Measurements from ENCODE around the gene TBC1D7. TPM values are rescaled to one million over a fixed set of nuclear protein-coding genes. Genes with fewer than 3 reads are reported as not detected.

TBC1D7 gene
- total RNA-seq, 1 donor from 2014 or later: 15.3 TPM

DNA sequence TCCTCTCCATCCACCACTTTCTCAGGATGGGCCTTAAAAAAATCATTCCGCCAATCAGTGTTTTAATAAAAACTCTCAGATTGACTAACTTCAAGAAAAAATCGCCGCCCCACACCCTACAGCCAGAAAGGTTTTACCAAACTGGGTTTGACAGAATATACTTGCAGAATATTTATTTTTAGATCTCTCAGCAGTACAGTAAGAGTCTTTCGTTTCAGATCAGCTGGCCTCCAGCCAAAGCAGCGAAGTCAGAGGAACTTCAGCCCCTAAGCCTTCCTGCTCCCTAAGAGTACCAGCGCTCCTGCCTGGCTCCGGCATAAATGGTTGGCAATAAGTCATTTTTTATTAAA is 24.7 kb downstream of the TBC1D7 start:
- Mint-ChIP-seq H3K9me3 (ENCODE audit: unreplicated experiment) (no peaks in the 10 kb centered on the region), H3K4me1 (ENCODE audit: unreplicated experiment) (peaks cover 21% of the 10 kb centered on the region), H3K4me3 (ENCODE audit: unreplicated experiment) (no peak overlapping the region), H3K27me3 (ENCODE audit: unreplicated experiment) (no peaks in the 10 kb centered on the region), H3K27ac (ENCODE audit: unreplicated experiment) (peak overlapping the region; percentile 76), H3K36me3 (ENCODE audit: unreplicated experiment) (peaks cover 32% of the 10 kb centered on the region)
- TF ChIP-seq, protein P1, sequence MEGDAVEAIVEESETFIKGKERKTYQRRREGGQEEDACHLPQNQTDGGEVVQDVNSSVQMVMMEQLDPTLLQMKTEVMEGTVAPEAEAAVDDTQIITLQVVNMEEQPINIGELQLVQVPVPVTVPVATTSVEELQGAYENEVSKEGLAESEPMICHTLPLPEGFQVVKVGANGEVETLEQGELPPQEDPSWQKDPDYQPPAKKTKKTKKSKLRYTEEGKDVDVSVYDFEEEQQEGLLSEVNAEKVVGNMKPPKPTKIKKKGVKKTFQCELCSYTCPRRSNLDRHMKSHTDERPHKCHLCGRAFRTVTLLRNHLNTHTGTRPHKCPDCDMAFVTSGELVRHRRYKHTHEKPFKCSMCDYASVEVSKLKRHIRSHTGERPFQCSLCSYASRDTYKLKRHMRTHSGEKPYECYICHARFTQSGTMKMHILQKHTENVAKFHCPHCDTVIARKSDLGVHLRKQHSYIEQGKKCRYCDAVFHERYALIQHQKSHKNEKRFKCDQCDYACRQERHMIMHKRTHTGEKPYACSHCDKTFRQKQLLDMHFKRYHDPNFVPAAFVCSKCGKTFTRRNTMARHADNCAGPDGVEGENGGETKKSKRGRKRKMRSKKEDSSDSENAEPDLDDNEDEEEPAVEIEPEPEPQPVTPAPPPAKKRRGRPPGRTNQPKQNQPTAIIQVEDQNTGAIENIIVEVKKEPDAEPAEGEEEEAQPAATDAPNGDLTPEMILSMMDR (IDR thresholded peaks at IDR 0.05): no peak
- peak; percentile 84 for DNase-seq (ENCODE audit: extremely low spot score, unreplicated experiment)

DNA sequence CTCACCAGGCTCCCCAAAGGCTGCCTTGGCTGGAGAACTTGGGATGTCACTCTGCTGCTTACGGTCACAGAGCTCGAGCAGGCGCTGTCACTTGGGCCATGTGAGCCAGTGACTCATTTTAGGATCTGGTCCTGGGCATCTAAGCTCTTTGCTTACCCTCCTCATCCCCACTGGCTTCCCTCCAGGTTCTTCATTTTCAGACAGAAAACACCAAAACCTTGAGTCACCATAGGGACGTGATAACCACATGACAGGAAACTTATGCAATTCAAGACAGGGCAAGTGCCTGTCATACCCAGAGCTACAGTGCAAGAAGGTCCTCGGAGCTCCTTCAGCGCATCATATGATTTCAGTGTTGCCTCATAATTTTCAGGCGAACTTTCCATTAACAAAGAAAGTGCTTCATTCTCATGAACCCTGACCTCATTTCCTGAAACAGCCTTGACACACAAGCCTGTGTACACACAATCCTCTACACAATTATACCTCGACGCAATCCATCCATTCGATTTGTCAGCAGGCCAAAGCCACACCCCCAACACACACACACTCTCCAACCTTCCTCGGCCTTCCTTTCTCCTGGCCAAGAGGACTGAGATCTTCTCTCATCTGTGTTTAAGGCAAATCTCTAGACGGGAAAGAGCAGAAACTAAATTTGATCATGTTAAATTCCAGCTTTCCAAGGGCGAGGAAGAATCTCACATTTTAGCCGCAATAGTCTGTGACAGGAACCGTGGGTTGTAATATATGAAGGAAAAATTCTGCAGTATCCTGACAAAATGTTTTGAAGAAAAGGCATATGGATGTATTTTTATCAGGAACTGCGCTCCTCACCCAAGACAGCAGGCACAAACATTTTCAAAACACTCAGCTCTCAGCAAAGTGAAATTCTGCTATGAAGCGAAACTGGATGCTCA is 25.3 kb downstream of the TBC1D7 start:
- H3K27me3 Mint-ChIP-seq (ENCODE audit: unreplicated experiment): no peaks in the 10 kb centered on the region
- peaks cover 35% of the 10 kb centered on the region for H3K36me3 Mint-ChIP-seq (ENCODE audit: unreplicated experiment)
- H3K9me3 Mint-ChIP-seq (ENCODE audit: unreplicated experiment): no peaks in the 10 kb centered on the region
- TF ChIP-seq, protein P1 (IDR thresholded peaks at IDR 0.05): no peak
- H3K4me3 Mint-ChIP-seq (ENCODE audit: unreplicated experiment): no peak overlapping the region
- peak; percentile 59 for DNase-seq (ENCODE audit: extremely low spot score, unreplicated experiment)
- H3K4me1 Mint-ChIP-seq (ENCODE audit: unreplicated experiment): peaks cover 21% of the 10 kb centered on the region
- H3K27ac Mint-ChIP-seq (ENCODE audit: unreplicated experiment): peak overlapping the region; percentile 76

DNA sequence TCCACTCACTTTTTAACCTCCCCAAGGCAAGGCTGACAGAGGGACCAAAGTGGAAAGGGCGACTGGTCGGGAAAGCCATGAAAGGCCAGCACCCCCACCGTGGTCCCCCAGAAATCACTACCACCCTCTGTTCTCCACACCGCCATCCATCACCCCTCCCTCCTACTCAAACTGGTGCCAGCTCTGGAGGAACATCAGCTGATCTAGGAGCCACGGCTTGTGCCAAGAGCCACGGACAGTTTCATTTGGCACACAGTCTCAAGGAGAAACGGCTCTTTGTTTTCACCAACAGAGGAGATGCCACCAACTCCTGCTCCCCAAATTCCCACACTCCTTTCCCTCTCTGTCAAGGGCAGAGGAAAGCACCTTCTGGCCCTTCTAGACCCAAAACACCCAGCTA is 26.0 kb downstream of the TBC1D7 start:
- Mint-ChIP-seq H3K4me1 (ENCODE audit: unreplicated experiment) (peaks cover 21% of the 10 kb centered on the region), H3K36me3 (ENCODE audit: unreplicated experiment) (peaks cover 34% of the 10 kb centered on the region), H3K27me3 (ENCODE audit: unreplicated experiment) (no peaks in the 10 kb centered on the region), H3K4me3 (ENCODE audit: unreplicated experiment) (no peak overlapping the region), H3K9me3 (ENCODE audit: unreplicated experiment) (no peaks in the 10 kb centered on the region), H3K27ac (ENCODE audit: unreplicated experiment) (peak overlapping the region; percentile 76)
- TF ChIP-seq, protein P1 (IDR thresholded peaks at IDR 0.05): no peak
- DNase-seq (ENCODE audit: extremely low spot score, unreplicated experiment): peak; percentile 36

DNA sequence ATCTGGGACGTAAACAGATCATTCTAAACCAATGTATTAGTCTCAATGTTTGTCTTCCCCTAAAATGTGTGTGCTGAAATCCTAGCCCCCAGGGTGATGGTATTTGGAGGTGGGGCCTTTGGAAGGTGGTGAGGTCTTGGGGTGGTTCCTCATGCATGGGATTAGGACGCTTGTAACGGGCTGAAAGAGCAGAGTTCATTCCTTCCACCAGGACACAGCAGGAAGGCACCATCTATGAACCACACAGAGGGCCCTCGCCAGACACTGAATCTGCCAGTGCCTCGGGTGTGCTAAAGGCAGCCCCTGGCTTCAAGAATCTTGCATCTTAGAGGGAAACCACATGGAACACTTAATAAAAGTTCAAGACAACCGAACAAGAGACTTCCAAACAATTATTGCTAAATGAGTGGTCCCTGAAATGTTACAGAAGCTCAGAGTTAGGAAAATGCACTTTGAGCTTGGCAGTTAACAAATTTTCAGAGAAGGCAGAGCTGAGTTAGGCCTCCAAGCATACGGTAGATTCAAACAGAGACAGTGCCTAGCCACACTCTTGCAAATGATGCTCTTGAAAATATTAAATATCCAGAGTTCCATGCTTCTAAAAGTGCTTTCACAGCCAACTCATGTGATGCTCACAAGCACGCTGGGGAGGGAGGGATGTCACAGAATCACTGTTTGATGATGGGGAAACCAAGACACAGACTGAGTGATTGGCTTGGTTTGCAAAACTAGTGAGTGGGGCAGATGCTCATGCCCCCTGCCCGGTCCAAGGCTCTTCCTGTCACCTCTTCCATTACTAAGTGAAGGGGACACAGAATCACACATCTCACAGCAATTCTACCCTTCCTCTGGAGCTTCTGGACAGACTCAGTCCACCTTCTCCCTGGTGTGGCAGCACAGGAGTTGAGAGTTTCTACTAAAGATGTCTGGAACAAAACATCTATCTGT is 27.4 kb downstream of the TBC1D7 start:
- H3K9me3 Mint-ChIP-seq (ENCODE audit: unreplicated experiment): no peaks in the 10 kb centered on the region
- TF ChIP-seq, protein P1 (IDR thresholded peaks at IDR 0.05): no peak
- H3K27me3 Mint-ChIP-seq (ENCODE audit: unreplicated experiment): no peaks in the 10 kb centered on the region
- H3K4me3 Mint-ChIP-seq (ENCODE audit: unreplicated experiment): no peak overlapping the region
- H3K27ac Mint-ChIP-seq (ENCODE audit: unreplicated experiment): no peak overlapping the region
- peak; percentile 56 for DNase-seq (ENCODE audit: extremely low spot score, unreplicated experiment)
- H3K36me3 Mint-ChIP-seq (ENCODE audit: unreplicated experiment): peaks cover 32% of the 10 kb centered on the region
- peaks cover 21% of the 10 kb centered on the region for H3K4me1 Mint-ChIP-seq (ENCODE audit: unreplicated experiment)

All from osteocyte (in vitro differentiated cells).